Measurements from ENCODE around the gene AKAP4. TPM values are rescaled to one million over a fixed set of nuclear protein-coding genes. Genes with fewer than 3 reads are reported as not detected.

The AKAP4 gene
- total and polyA plus RNA-seq, 11 donors, result not detected

GRCh38 chrX:50183891-50184290 lies 16.9 kb downstream of the AKAP4 start:
- H3K9me3 ChIP-seq, result no peaks in the 10 kb centered on the region

GRCh38 chrX:50180073-50180940 lies 20.5 kb downstream of the AKAP4 start:
- Histone ChIP-seq H3K4me3 (no peak overlapping the region), H3K27me3 (peaks cover 0 to 13% (median 0%) of the 10 kb centered on the region in 9 donors), H3K4me1 (no peaks in the 10 kb centered on the region), H3K36me3 (no peaks in the 10 kb centered on the region), H3K27ac (no peak overlapping the region), H3K9me3 (no peaks in the 10 kb centered on the region)
- 54 to 62% (median 58%) methylated on average over 10 of the region's 10 CpGs for WGBS, 4 donors
- intact Hi-C loops (cut with DNase I), result no loop called here
- TF ChIP-seq CTCF (IDR thresholded peaks at IDR 0.05), result no peak
- TF ChIP-seq POLR2A (IDR thresholded peaks at IDR 0.05), result no peak
- DNase-seq, result no peak
- ATAC-seq, result no peak

More at GRCh38 chrX:50183891-50184290, 16.9 kb downstream of the AKAP4 start:
- H3K4me1 ChIP-seq, result no peaks in the 10 kb centered on the region
- TF ChIP-seq CTCF (IDR thresholded peaks at IDR 0.05) (no peak), POLR2A (IDR thresholded peaks at IDR 0.05) (no peak)
- no peak for ATAC-seq
- H3K27ac ChIP-seq, result no peak overlapping the region
- no peak for DNase-seq
- H3K36me3 ChIP-seq, result no peaks in the 10 kb centered on the region
- H3K27me3 ChIP-seq, result peaks cover 0 to 21% (median 0%) of the 10 kb centered on the region in 9 donors
- intact Hi-C loops (cut with DNase I), result no loop called here
- H3K4me3 ChIP-seq, result no peak overlapping the region
- WGBS, 4 donors, result 52 to 79% (median 67%) methylated on average over 2 to 3 of the region's 3 CpGs

DNA sequence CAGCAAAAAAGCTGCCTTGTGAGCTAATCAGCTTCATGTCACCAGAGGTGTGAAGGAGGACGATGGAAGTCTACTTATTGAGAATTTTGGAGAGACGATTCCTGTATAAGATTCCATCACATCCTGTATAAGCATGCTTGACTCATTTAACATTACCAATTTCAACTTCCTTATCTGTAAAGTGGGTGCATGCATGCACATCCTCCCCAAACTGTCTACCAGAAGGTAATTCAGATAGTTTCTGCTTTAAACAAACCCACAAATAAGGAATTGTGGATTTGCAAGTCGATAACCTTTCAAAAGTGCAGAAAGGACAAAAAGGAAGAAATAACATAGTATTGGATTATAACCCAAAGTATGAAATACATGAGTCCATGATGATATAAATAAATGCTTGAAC lies 31.1 kb downstream of the AKAP4 start:
- H3K36me3 ChIP-seq, result no peaks in the 10 kb centered on the region
- intact Hi-C loops (cut with DNase I), result no loop called here
- H3K4me3 ChIP-seq, result no peak overlapping the region
- no peak for TF ChIP-seq POLR2A (IDR thresholded peaks at IDR 0.05)
- 58 to 76% (median 68%) methylated on average over 3 of the region's 3 CpGs for WGBS, 4 donors
- H3K27ac ChIP-seq, result no peak overlapping the region
- H3K27me3 ChIP-seq, result peaks cover 0 to 11% (median 0%) of the 10 kb centered on the region in 9 donors
- H3K4me1 ChIP-seq, result no peaks in the 10 kb centered on the region
- DNase-seq (no peak), ATAC-seq (no peak)
- no peaks in the 10 kb centered on the region for H3K9me3 ChIP-seq

GRCh38 chrX:50168241-50168687 lies 32.5 kb downstream of the AKAP4 start:
- H3K27ac ChIP-seq, result no peak overlapping the region
- H3K4me3 ChIP-seq, result no peak overlapping the region
- peaks cover 0 to 8% (median 0%) of the 10 kb centered on the region in 9 donors for H3K27me3 ChIP-seq
- no peaks in the 10 kb centered on the region for H3K4me1 ChIP-seq
- WGBS, 4 donors, result 79 to 82% (median 80%) methylated on average over 5 of the region's 5 CpGs
- H3K9me3 ChIP-seq, result no peaks in the 10 kb centered on the region
- ATAC-seq (no peak), DNase-seq (no peak)
- TF ChIP-seq CTCF (IDR thresholded peaks at IDR 0.05) (no peak), POLR2A (IDR thresholded peaks at IDR 0.05) (no peak)
- intact Hi-C loops (cut with DNase I), result no loop called here
- no peaks in the 10 kb centered on the region for H3K36me3 ChIP-seq

Measured in heart left ventricle (tissue), 16 donors.